Panc1 (cell line): ENCODE results near the gene SLC13A5. TPM values are rescaled to one million over a fixed set of nuclear protein-coding genes. Genes with fewer than 3 reads are reported as not detected.
"Not testable (repeated sequence)": the region's sequence is repeated elsewhere in the genome, so short reads cannot be mapped to it uniquely, and the experiment has no call there.

Experiments used
- ATAC-seq: fragments of 200-7000 bp; cut with Tn5 transposase; 2 replicates; pipeline ENCODE4 v1.9.1; 2020; ENCODE audit warnings: mild to moderate bottlenecking, moderate library complexity
- BruUV-seq: library from RNA; stranded (reverse); fragments of 400-500 nt; replicated peaks from 2 replicates; lab custom pipeline; 2021; lab: Mats Ljungman, UMichigan
- CTCF ChIA-PET: fragments of 300-600 bp; sonication (Branson Sonifier 250); formaldehyde crosslinking; loops from one replicate; lab custom pipeline; 2022; ENCODE audit warnings: antibody characterized with exemption; lab: Charles Lee
- POLR2A ChIA-PET: fragments of 300-600 bp; sonication (Branson Sonifier 250); formaldehyde crosslinking; loops from one replicate; lab custom pipeline; 2022; ENCODE audit warnings: antibody characterized with exemption; lab: Charles Lee
- DNase-seq: peaks from one replicate; pipeline ENCODE4 v3.0.0-alpha.2; 2010; ENCODE audit warnings: low read depth, low spot score
- H3K27ac ChIP-seq: 2 replicates; pipeline ENCODE4 v1.5.1; 2011; ENCODE audit warnings: mild to moderate bottlenecking, low read length, inconsistent platforms
- H3K27me3 ChIP-seq: fragments of 200-500 bp; sonication (Bioruptor generic); 2 replicates; pipeline ENCODE4 v1.6.0; 2014; ENCODE audit warnings: low read length, inconsistent platforms; ENCODE audit not compliant: control insufficient read depth, insufficient read depth
- H3K36me3 ChIP-seq: fragments of 200-500 bp; sonication (Bioruptor generic); 2 replicates; pipeline ENCODE4 v1.5.1; 2014; ENCODE audit warnings: inconsistent platforms, mild to moderate bottlenecking, low read length, moderate library complexity; ENCODE audit not compliant: control insufficient read depth, insufficient read depth
- H3K4me1 ChIP-seq: 2 replicates; pipeline ENCODE4 v1.5.1; 2011; ENCODE audit warnings: inconsistent platforms, mild to moderate bottlenecking, low read length, moderate library complexity; ENCODE audit not compliant: control insufficient read depth, insufficient read depth
- H3K4me3 ChIP-seq, 2 experiments: 2 replicates each; pipeline ENCODE4 v1.5.1; 2011 to 2012; ENCODE audit warnings: low read depth in 2 of 2, low read length in 2 of 2, mild to moderate bottlenecking in 2 of 2, inconsistent platforms in 1 of 2, moderate library complexity in 1 of 2
- H3K9me3 ChIP-seq: fragments of 200-500 bp; sonication (Bioruptor generic); 2 replicates; pipeline ENCODE4 v1.5.1; 2014; ENCODE audit warnings: low read depth, mild to moderate bottlenecking, inconsistent platforms, low read length, moderate library complexity; ENCODE audit not compliant: control insufficient read depth, insufficient read depth
- POLR2AphosphoS5 ChIP-seq: IDR thresholded peaks from 2 replicates; pipeline ENCODE4 v1.6.1; 2012; ENCODE audit warnings: mild to moderate bottlenecking, low read depth, low read length, moderate library complexity
- SIN3A ChIP-seq: IDR thresholded peaks from 2 replicates; pipeline ENCODE4 v1.6.1; 2012; ENCODE audit warnings: low read depth, mild to moderate bottlenecking, low read length, moderate library complexity, borderline replicate concordance; ENCODE audit not compliant: insufficient read depth
- TCF7L2 ChIP-seq: IDR thresholded peaks from 2 replicates; pipeline ENCODE4 v1.6.1; 2011; ENCODE audit warnings: mild to moderate bottlenecking, low read depth, low read length, inconsistent platforms
- in situ Hi-C: cut with HindIII; loops from 2 replicates; pipeline ENCODE4 v1.10.0; 2016; ENCODE audit warnings: low sequenced_read_pairs, low pct_unique_long_range_greater_than_20kb
- intact Hi-C: fragments of 100-400 bp; cut with micrococcal nuclease; formaldehyde crosslinking; loops from one replicate; pipeline ENCODE4 v1.10.0; 2022; ENCODE audit not compliant: unreplicated experiment
- total RNA-seq: library from RNA; stranded (reverse); gene quantifications from one replicate; pipeline ENCODE4 v1.2.1, GENCODE V29; 2021; ENCODE audit not compliant: unreplicated experiment
- TF ChIP-seq, protein P1 (sequence below): fragments of 450-650 bp; IDR thresholded peaks from 2 replicates; pipeline ENCODE4 v1.5.1; 2017; ENCODE audit warnings: mild to moderate bottlenecking

SLC13A5 gene
- total RNA-seq, 1 experiment from 2014 or later = 0.26 TPM

DNA sequence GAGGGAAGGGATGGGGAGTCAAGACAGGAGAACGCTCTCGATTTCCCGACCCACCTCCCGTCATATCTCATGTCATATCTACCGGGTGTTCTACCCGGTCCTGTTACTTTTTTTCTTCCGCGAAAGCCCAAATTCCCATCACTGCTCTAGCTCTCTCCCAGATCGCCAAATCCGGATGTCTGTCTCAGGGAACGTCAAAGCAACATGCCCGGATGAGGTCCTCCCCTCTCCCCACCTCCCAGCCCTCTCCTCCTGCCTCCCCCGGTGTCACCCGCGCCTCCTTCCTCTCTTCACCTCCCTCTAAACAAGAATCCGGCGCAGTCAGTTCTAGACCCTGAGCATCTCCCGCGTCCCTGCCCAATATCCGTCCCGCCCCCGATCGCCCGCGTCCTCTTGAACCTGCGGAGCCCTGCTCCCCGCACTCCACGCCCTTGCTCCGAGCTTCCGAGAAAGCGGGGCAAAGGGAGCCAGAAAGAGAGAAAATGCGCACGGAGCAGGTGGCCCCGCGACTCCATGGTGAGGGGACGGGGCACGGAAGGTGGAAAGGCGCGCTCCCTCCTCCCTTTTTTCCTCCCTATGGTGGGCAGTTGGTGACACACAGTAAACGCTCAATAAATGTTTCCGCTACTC is 57.3 kb downstream of the SLC13A5 start:
- DNase-seq, ATAC-seq, H3K4me3 ChIP-seq, H3K9me3 ChIP-seq, POLR2A ChIA-PET, H3K27ac ChIP-seq, in situ Hi-C loops, H3K27me3 ChIP-seq, BruUV-seq, H3K36me3 ChIP-seq, CTCF ChIA-PET, intact Hi-C loops: not testable (repeated sequence)
- peaks cover 17% of the 10 kb centered on the region; the same call in 1 of the 2 replicates for H3K4me1 ChIP-seq

DNA sequence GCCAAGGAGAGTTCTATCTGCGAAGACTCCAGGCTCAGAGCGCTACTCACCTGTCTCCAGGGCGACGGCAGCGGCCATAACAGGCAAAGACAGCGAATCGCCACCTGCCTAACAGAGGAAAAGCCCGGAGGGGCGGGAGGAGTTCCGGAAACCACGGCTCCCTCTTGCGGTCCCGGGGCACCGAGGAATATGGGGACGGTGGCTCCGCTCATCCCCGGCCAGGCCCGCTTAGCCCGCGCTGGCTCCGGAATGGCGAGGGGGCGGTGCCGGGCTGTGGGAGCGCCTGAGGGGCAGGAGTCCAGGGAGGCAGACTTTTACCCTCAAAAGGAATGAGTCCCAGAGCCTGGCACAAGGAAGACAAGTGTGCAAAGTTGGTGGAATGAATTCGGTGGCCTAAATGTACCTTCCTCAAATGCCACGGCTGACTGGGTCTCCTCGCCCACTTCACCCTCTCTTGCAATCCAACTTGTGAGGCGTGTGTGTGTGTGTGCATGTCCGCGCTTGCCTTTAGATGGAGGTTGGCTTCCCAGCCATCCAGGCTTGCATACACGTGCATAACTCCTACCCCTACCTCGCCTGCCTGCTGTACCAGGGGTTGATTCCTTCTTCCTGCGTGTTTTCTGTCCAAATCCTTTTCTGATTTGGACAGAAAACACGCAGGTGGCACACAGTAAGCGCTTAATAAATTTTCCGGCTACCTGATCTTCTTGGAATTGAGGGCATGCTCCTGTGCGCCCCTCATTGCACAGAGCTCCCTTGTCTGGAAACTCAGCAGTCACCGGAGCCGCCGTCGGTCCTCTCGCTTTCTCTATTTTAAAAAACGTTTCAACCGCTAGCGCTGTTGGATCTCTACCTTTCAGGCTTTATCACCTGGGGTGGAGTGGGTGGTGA is 58.1 kb downstream of the SLC13A5 start:
- intact Hi-C loops = no loop called here
- ATAC-seq = peak; percentile 50
- POLR2A ChIA-PET = interaction anchor here (0.6 kb wide), 1 partner anchor 1193 kb away, joined by 3 read pairs; no protein-coding TSS in a partner anchor

DNA sequence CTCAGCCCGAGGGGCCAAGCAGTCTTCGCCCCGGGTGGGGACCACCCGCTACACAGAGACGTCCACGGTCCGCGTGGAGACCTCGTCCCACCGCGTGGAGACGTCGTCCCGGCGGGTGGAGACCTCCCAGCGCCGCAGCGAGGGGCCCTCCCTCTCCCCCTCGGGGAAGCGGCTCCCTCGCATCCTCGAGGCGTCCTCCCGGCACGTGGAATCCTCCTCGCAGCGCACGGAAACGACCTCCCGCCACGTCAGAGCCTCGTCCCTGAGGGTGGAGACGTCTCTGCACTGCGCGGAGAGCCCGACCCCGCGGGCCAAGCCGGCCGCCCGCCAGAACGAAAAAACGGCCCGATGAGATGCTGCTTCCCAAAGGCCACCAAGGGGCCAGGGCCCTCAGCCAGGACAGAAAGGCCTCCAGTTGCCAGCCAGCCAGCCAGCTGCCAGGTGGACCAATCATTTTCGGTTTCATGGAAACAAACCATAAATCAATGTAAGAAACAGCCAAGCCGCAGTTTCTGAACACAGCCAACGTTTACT is 61.2 kb downstream of the SLC13A5 start:
- DNase-seq (no peak), ATAC-seq (peak; percentile 56)
- in situ Hi-C loops (no loop called here), intact Hi-C loops (no loop called here)
- TF ChIP-seq TCF7L2 = no peak
- no peak for TF ChIP-seq SIN3A
- Histone ChIP-seq H3K4me1 (peaks cover 23% of the 10 kb centered on the region; the same call in 1 of the 2 replicates), H3K36me3 (peaks cover 13% of the 10 kb centered on the region), H3K4me3 (peak overlapping the region; percentile 90 to 99), H3K9me3 (no peaks in the 10 kb centered on the region), H3K27me3 (no peaks in the 10 kb centered on the region), H3K27ac (peak overlapping the region; percentile 86)
- ChIA-PET CTCF (no interaction called here), POLR2A (no interaction called here)
- BruUV-seq = no TSS peak

More for the DNA sequence above, 58.1 kb downstream of the SLC13A5 start:
- DNase-seq = no peak
- CTCF ChIA-PET = no interaction called here
- Histone ChIP-seq H3K9me3 (no peaks in the 10 kb centered on the region), H3K4me1 (peaks cover 20% of the 10 kb centered on the region; the same call in 1 of the 2 replicates), H3K36me3 (peaks cover 3% of the 10 kb centered on the region), H3K27ac (no peak overlapping the region), H3K27me3 (no peaks in the 10 kb centered on the region), H3K4me3 (peak overlapping the region; percentile 36 to 59)
- in situ Hi-C loops = no loop called here
- TF ChIP-seq, protein P1, sequence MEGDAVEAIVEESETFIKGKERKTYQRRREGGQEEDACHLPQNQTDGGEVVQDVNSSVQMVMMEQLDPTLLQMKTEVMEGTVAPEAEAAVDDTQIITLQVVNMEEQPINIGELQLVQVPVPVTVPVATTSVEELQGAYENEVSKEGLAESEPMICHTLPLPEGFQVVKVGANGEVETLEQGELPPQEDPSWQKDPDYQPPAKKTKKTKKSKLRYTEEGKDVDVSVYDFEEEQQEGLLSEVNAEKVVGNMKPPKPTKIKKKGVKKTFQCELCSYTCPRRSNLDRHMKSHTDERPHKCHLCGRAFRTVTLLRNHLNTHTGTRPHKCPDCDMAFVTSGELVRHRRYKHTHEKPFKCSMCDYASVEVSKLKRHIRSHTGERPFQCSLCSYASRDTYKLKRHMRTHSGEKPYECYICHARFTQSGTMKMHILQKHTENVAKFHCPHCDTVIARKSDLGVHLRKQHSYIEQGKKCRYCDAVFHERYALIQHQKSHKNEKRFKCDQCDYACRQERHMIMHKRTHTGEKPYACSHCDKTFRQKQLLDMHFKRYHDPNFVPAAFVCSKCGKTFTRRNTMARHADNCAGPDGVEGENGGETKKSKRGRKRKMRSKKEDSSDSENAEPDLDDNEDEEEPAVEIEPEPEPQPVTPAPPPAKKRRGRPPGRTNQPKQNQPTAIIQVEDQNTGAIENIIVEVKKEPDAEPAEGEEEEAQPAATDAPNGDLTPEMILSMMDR = peak; percentile 68
- TF ChIP-seq POLR2AphosphoS5 = no peak
- no TSS peak for BruUV-seq
